Osteoblast (primary cell): ENCODE data around the gene UNC13A. TPM values are rescaled to one million over a fixed set of nuclear protein-coding genes. Genes with fewer than 3 reads are reported as not detected.

Experiments used
- DNase-seq: peaks from one replicate; pipeline ENCODE4 v3.0.0; 2011; ENCODE audit warnings: low spot score, mixed read lengths; ENCODE audit not compliant: insufficient read length; ENCODE audit errors: missing footprints
- H2AFZ ChIP-seq: 2 replicates; pipeline ENCODE4 v1.6.0; 2011; ENCODE audit warnings: mild to moderate bottlenecking, low read length
- H3K27ac ChIP-seq: 2 replicates; pipeline ENCODE4 v1.5.1; 2011; ENCODE audit warnings: mild to moderate bottlenecking, low read depth, low read length, moderate library complexity
- H3K27me3 ChIP-seq: 2 replicates; pipeline ENCODE4 v1.6.0; 2012; ENCODE audit warnings: mild to moderate bottlenecking, control low read depth, inconsistent platforms, low read length, moderate library complexity; ENCODE audit not compliant: insufficient read depth
- H3K36me3 ChIP-seq: 2 replicates; pipeline ENCODE4 v1.5.1; 2011; ENCODE audit warnings: mild to moderate bottlenecking, low read length, control low read depth, moderate library complexity; ENCODE audit not compliant: insufficient read depth
- H3K4me1 ChIP-seq: 2 replicates; pipeline ENCODE4 v1.5.1; 2011; ENCODE audit warnings: mild to moderate bottlenecking, low read length, control low read depth, moderate library complexity; ENCODE audit not compliant: insufficient read depth
- H3K4me2 ChIP-seq: 2 replicates; pipeline ENCODE4 v1.6.0; 2011; ENCODE audit warnings: mild to moderate bottlenecking, low read length; ENCODE audit not compliant: insufficient read depth
- H3K4me3 ChIP-seq: fragments of 200-600 bp; sonication (generic); 3 replicates; pipeline ENCODE4 v1.5.1; 2012; ENCODE audit warnings: mild to moderate bottlenecking, low read length, inconsistent platforms; ENCODE audit not compliant: insufficient read depth
- H3K79me2 ChIP-seq: 2 replicates; pipeline ENCODE4 v1.6.0; 2012; ENCODE audit warnings: mild to moderate bottlenecking, low read length, control low read depth, inconsistent platforms; ENCODE audit not compliant: insufficient read depth
- H3K9me3 ChIP-seq: 2 replicates; pipeline ENCODE4 v1.5.1; 2011; ENCODE audit warnings: low read depth, low read length, control low read depth
- H4K20me1 ChIP-seq: 2 replicates; pipeline ENCODE4 v1.6.0; 2012; ENCODE audit warnings: mild to moderate bottlenecking, low read length, control low read depth; ENCODE audit not compliant: insufficient read depth
- total RNA-seq: library from RNA; depleted of rRNA; stranded (reverse); fragments of >200 nt; gene quantifications from 2 replicates; pipeline ENCODE4 v1.2.3, GENCODE V29; 2012
- TF ChIP-seq, protein P1 (sequence below): IDR thresholded peaks from 2 replicates; pipeline ENCODE4 v1.5.1; 2011; ENCODE audit warnings: mild to moderate bottlenecking, low read depth, low read length, moderate library complexity; ENCODE audit errors: extremely low read depth

The UNC13A gene
- total RNA-seq, 1 donor: under 0.01 TPM

DNA sequence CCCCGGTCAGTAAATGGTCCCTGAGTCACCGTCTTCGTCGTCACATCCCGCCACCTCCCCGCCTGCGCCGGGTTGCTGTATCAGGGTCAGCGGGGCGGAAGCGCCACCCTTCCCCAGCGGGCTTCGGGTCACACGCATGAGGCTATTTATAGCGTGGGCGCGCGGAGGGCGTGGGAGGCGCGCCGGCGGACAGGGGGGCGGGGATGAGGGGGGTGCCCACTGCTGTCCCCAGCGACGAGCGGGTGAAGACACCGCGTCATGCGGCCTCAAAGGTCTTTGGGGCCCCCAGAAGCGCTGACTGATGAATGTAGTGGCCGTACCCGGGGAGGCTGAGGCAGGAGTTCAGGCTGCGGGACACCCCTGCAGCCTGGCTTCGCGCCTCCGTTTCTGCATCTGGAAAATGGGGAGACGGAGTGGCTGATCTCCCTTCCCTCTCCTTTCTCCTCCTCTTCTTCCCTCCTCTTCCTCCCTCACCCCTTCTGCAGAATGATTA lies 7.9 kb downstream of the UNC13A start:
- peak overlapping the region; percentile 48 for H3K4me3 ChIP-seq
- DNase-seq: peak; percentile 96
- TF ChIP-seq, protein P1, sequence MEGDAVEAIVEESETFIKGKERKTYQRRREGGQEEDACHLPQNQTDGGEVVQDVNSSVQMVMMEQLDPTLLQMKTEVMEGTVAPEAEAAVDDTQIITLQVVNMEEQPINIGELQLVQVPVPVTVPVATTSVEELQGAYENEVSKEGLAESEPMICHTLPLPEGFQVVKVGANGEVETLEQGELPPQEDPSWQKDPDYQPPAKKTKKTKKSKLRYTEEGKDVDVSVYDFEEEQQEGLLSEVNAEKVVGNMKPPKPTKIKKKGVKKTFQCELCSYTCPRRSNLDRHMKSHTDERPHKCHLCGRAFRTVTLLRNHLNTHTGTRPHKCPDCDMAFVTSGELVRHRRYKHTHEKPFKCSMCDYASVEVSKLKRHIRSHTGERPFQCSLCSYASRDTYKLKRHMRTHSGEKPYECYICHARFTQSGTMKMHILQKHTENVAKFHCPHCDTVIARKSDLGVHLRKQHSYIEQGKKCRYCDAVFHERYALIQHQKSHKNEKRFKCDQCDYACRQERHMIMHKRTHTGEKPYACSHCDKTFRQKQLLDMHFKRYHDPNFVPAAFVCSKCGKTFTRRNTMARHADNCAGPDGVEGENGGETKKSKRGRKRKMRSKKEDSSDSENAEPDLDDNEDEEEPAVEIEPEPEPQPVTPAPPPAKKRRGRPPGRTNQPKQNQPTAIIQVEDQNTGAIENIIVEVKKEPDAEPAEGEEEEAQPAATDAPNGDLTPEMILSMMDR: no peak
- no peaks in the 10 kb centered on the region for H3K9me3 ChIP-seq
- H3K4me1 ChIP-seq: peaks cover 6% of the 10 kb centered on the region
- H3K79me2 ChIP-seq: no peaks in the 10 kb centered on the region
- H3K27me3 ChIP-seq: peaks cover 4% of the 10 kb centered on the region
- H3K27ac ChIP-seq: no peak overlapping the region
- H4K20me1 ChIP-seq: no peaks in the 10 kb centered on the region
- H2AFZ ChIP-seq: no peak overlapping the region
- no peaks in the 10 kb centered on the region for H3K36me3 ChIP-seq
- H3K4me2 ChIP-seq: peak overlapping the region; percentile 48

DNA sequence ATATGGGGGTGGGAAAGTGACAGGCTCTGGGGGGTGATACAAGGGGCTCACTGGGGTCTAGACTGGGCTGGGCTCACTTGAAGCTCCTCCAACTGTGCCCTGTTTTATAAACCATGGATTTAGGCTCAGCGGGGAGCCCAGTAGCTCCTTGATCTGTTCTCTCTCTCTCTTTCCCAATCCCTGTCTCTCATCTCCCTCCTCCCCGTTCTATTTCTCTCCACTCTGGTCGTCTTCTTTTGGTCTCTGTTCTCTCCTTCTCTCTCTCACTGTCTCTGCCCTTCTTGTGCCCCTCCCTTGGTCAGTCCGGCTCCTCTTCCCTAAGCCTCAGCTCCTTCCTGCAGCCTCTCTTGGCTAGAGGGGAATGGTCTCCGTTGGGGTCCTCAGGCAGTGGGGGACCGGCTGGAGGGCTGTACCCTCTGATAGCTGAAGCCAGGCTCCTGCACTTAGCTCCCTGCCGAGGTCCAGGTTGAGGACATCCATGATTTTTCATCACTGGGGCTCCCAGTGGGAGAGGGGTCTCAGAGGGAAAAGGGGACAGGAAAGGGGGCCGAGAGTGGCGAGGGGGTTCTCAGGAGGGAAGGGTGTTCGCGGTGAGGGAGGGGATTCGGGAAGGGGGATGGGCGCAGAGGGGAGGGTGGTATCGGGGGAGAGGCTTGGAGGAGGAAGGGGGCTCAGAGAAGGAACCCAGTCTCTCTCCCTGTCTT lies 8.5 kb downstream of the UNC13A start:
- Histone ChIP-seq H3K27me3 (peaks cover 4% of the 10 kb centered on the region), H3K36me3 (no peaks in the 10 kb centered on the region), H3K4me2 (peak overlapping the region; percentile 48), H3K79me2 (no peaks in the 10 kb centered on the region), H2AFZ (peak overlapping the region; percentile 18), H3K4me3 (peak overlapping the region; percentile 48), H4K20me1 (no peaks in the 10 kb centered on the region), H3K9me3 (no peaks in the 10 kb centered on the region), H3K27ac (no peak overlapping the region), H3K4me1 (peaks cover 6% of the 10 kb centered on the region)
- DNase-seq: peak; percentile 79
- TF ChIP-seq, protein P1: no peak

DNA sequence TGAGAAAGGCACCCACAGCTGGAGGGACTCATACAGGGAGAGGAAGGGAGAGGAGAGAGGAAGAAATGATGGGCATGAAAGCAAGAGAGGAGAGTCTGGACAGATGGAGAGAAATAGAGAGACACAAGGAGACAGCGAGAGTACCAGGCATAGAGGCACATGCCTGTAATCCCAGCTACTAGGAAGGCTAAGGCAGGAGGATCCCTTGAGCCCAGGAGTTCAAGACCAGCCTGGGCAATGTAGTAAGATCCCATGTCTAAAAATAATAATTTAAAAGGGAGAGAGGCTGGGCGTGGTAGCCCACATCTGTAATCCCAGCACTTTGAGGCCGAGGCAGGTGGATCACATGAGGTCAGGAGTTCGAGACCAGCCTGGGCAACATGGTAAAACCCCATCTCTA lies 9.3 kb downstream of the UNC13A start:
- peaks cover 6% of the 10 kb centered on the region for H3K4me1 ChIP-seq
- no peak overlapping the region for H3K4me2 ChIP-seq
- no peak overlapping the region for H2AFZ ChIP-seq
- H3K36me3 ChIP-seq: no peaks in the 10 kb centered on the region
- no peak for DNase-seq
- no peak overlapping the region for H3K4me3 ChIP-seq
- H3K9me3 ChIP-seq: no peaks in the 10 kb centered on the region
- peaks cover 4% of the 10 kb centered on the region for H3K27me3 ChIP-seq
- no peaks in the 10 kb centered on the region for H3K79me2 ChIP-seq
- no peak overlapping the region for H3K27ac ChIP-seq
- no peaks in the 10 kb centered on the region for H4K20me1 ChIP-seq
- TF ChIP-seq, protein P1: no peak

DNA sequence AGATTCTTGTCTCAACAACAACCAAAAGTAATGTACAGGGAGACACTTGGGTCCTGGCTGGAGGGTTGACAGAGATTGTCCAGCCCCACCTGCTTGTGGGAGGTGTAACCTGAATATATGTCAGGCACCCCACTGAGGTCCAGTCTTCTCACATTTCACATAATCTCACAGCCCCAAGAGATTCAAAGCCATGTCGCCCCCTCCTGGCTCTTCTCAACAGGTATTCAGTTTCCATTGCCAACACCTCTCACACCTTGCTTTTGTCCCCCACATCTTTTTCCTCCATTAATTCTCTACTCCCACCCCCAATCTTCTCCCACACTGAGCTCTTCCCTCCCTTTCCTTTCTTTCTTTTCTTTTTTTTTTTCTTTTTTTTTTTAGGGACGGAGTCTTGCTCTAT lies 11.2 kb downstream of the UNC13A start:
- no peak overlapping the region for H3K4me2 ChIP-seq
- no peaks in the 10 kb centered on the region for H3K9me3 ChIP-seq
- no peaks in the 10 kb centered on the region for H3K36me3 ChIP-seq
- no peak overlapping the region for H3K27ac ChIP-seq
- H3K79me2 ChIP-seq: no peaks in the 10 kb centered on the region
- peaks cover 4% of the 10 kb centered on the region for H3K27me3 ChIP-seq
- peaks cover 6% of the 10 kb centered on the region for H3K4me1 ChIP-seq
- no peaks in the 10 kb centered on the region for H4K20me1 ChIP-seq
- no peak for DNase-seq
- TF ChIP-seq, protein P1: no peak
- H2AFZ ChIP-seq: no peak overlapping the region
- H3K4me3 ChIP-seq: no peak overlapping the region
